ENCODE results near the gene PITPNC1. TPM values are rescaled to one million over a fixed set of nuclear protein-coding genes. Genes with fewer than 3 reads are reported as not detected.

PITPNC1 gene
- total RNA-seq, 1 donor from 2014 or later, result 18.4 TPM

DNA sequence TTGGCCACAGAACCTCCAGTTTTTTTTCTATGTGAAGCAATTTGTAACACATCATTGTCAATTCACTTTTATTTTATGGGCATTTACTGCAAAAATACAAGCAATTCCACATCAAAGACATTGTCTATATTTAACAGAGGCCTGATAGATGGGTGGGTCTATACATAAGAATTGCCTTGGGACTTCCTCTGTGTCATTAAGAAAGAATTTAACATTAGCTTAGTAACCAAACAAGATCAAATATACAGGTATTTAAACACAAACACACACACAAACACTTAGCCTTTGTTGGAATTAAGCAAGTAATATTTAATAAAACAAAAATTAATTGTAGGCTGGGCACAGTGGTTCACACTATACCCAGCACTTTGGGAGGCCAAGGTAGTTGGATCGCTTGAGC lies 4.3 kb upstream of the PITPNC1 start:
- no peak for DNase-seq (ENCODE audit: low read depth)
- TF ChIP-seq, protein P1, sequence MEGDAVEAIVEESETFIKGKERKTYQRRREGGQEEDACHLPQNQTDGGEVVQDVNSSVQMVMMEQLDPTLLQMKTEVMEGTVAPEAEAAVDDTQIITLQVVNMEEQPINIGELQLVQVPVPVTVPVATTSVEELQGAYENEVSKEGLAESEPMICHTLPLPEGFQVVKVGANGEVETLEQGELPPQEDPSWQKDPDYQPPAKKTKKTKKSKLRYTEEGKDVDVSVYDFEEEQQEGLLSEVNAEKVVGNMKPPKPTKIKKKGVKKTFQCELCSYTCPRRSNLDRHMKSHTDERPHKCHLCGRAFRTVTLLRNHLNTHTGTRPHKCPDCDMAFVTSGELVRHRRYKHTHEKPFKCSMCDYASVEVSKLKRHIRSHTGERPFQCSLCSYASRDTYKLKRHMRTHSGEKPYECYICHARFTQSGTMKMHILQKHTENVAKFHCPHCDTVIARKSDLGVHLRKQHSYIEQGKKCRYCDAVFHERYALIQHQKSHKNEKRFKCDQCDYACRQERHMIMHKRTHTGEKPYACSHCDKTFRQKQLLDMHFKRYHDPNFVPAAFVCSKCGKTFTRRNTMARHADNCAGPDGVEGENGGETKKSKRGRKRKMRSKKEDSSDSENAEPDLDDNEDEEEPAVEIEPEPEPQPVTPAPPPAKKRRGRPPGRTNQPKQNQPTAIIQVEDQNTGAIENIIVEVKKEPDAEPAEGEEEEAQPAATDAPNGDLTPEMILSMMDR (conservative IDR thresholded peaks at IDR 0.05; ENCODE audit: low read depth, low read length), result no peak
- H3K4me3 ChIP-seq (ENCODE audit: low read depth, low read length), result no peak overlapping the region

DNA sequence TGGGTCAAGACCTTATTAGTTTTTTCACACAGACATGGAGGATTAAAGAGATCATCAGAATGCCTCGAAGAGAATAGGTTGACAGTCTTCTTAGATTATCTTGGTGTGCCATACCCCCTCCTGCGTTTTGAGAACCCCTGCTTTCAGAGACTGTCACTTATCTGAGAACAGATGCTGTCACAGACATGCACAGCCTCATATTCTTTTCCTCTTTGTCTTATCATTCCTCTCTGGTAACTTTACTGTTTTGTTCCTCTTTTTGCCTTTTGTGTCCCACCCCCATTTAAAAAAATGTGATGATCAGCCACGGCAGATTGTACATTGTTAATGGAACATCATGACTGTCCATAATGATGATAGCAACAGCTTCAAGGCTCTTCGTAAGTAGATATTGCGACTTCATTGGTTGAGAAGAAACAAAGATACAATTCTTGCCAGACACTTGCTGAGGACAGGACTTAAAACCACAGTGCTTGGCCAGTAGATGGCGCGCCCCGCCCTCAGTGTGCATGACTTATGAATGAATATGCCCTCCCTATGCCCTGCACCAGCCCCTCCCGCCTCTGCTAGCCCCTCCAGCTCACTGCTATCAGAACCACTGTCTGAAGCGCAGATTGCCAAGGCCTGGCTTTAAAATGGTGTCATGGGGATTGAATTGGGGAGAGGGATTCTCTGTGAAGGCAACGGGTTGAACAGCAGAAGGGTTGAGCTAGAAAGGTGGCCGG lies 2.6 kb upstream of the PITPNC1 start:
- DNase-seq (ENCODE audit: low read depth), result no peak
- H3K4me3 ChIP-seq (ENCODE audit: low read depth, low read length), result peak overlapping the region; percentile 34
- TF ChIP-seq, protein P1 (conservative IDR thresholded peaks at IDR 0.05; ENCODE audit: low read depth, low read length), result peak; percentile 94

- peak overlapping the region; percentile 34 for H3K4me3 ChIP-seq (ENCODE audit: low read depth, low read length)
- DNase-seq (ENCODE audit: low read depth), result no peak
- TF ChIP-seq, protein P1 (conservative IDR thresholded peaks at IDR 0.05; ENCODE audit: low read depth, low read length), result no peak
These were observed 2.0 kb upstream of the PITPNC1 start for GRCh38 chr17:67375054-67375427.

- H3K4me3 ChIP-seq (ENCODE audit: low read depth, low read length), result no peak overlapping the region
- DNase-seq (ENCODE audit: low read depth), result no peak
- TF ChIP-seq, protein P1 (conservative IDR thresholded peaks at IDR 0.05; ENCODE audit: low read depth, low read length), result no peak
These were observed 1.4 kb upstream of the PITPNC1 start for GRCh38 chr17:67375716-67376115.

DNA sequence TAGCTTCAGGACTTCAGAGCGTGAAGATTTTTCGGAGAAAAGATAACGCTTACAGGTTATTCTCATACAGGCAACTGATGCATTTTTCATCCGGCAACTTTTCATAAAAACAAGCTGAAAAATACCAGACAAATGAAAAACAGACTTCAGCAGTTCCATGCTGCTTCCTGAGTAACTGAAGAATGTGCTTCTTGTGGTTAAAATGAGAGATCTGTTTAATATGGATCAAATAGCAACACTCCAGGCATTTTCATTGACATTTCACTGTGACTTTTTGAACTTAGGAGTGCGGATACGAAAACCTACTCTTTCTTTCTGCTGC lies 705 bp upstream of the PITPNC1 start:
- no peak for DNase-seq (ENCODE audit: low read depth)
- peak overlapping the region; percentile 95 for H3K4me3 ChIP-seq (ENCODE audit: low read depth, low read length)
- TF ChIP-seq, protein P1 (conservative IDR thresholded peaks at IDR 0.05; ENCODE audit: low read depth, low read length), result no peak

DNA sequence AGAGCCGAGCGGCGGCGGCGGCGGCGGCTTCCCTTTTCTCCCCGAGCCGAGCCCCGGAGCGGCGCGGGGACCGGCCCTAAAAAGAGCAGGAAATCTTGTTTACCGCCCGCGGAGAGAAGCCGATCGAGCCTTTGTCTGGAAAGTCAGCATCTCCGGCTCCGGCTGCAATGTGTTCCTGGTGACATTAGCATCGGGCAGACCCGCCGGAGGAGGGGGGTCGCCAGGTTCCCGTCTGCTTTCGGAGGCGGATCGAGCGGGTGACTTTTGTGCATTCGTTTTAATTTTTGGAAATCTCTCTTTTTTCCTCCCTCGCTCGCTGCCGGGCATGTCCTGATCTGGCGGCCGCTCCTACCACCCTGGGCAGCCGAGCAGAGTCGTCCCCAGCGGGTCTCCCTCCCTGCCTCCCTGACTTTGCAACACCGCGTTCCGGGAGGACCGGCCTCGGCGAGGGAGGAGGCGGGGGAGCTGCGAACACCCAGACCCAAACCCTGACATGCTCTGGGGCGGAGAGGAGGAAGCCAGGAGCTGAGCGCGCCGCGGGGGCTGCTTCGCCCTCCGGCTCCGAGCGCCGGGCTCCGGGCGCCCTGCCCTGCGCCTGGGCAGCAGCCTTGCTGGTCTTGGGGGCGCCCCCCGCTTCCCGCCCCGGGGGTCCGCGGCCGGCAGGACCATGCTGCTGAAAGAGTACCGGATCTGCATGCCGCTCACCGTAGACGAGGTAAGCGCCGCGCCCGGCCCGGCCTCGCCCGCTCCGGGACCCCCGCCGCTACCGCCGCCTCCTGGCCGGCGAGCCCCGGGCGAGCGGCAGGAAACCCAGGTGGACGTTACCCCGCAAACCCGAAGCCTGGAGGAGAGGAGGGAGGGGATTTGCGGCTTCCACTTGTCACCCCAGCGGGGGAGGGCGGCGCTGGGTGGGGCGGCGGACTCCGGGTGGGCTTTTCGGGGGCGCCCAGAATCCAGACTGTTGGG lies 690 bp downstream of the PITPNC1 start:
- peak overlapping the region; percentile 95 for H3K4me3 ChIP-seq (ENCODE audit: low read depth, low read length)
- TF ChIP-seq, protein P1 (conservative IDR thresholded peaks at IDR 0.05; ENCODE audit: low read depth, low read length), result peak; percentile 38
- no peak for DNase-seq (ENCODE audit: low read depth)
